ENCODE data around the gene ZNF778. TPM values are rescaled to one million over a fixed set of nuclear protein-coding genes. Genes with fewer than 3 reads are reported as not detected.

Gene ZNF778
- total and polyA plus RNA-seq, 2 of the 13 experiments (the other 11 are each of a cell fraction or from before 2014, with no cell fraction given), result 3.8 to 7.2 TPM

GRCh38 chr16:89200850-89201411 lies 16.6 kb upstream of the ZNF778 start (continued):
- no peak for TF ChIP-seq GLMP (CRISPR knock-in tag; IDR thresholded peaks at IDR 0.05; ENCODE audit: borderline replicate concordance)
- no peak for TF ChIP-seq ZNF772 (CRISPR knock-in tag; IDR thresholded peaks at IDR 0.05)
- TF ChIP-seq, protein P1, sequence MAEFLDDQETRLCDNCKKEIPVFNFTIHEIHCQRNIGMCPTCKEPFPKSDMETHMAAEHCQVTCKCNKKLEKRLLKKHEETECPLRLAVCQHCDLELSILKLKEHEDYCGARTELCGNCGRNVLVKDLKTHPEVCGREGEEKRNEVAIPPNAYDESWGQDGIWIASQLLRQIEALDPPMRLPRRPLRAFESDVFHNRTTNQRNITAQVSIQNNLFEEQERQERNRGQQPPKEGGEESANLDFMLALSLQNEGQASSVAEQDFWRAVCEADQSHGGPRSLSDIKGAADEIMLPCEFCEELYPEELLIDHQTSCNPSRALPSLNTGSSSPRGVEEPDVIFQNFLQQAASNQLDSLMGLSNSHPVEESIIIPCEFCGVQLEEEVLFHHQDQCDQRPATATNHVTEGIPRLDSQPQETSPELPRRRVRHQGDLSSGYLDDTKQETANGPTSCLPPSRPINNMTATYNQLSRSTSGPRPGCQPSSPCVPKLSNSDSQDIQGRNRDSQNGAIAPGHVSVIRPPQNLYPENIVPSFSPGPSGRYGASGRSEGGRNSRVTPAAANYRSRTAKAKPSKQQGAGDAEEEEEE (CRISPR knock-in tag; IDR thresholded peaks at IDR 0.05; ENCODE audit: borderline replicate concordance), result no peak
- no peak for TF ChIP-seq ZNF652 (CRISPR knock-in tag; IDR thresholded peaks at IDR 0.05; ENCODE audit: borderline replicate concordance, low read depth)
- no peak for TF ChIP-seq MTF1 (CRISPR knock-in tag; IDR thresholded peaks at IDR 0.05)
- TF ChIP-seq SAP130 (CRISPR knock-in tag; IDR thresholded peaks at IDR 0.05; ENCODE audit: low read depth), result no peak
- TF ChIP-seq PITX1 (CRISPR knock-in tag; IDR thresholded peaks at IDR 0.05), result no peak
- no peak for TF ChIP-seq ZFP82 (CRISPR knock-in tag; IDR thresholded peaks at IDR 0.05; ENCODE audit: borderline replicate concordance)
- TF ChIP-seq, protein P2, sequence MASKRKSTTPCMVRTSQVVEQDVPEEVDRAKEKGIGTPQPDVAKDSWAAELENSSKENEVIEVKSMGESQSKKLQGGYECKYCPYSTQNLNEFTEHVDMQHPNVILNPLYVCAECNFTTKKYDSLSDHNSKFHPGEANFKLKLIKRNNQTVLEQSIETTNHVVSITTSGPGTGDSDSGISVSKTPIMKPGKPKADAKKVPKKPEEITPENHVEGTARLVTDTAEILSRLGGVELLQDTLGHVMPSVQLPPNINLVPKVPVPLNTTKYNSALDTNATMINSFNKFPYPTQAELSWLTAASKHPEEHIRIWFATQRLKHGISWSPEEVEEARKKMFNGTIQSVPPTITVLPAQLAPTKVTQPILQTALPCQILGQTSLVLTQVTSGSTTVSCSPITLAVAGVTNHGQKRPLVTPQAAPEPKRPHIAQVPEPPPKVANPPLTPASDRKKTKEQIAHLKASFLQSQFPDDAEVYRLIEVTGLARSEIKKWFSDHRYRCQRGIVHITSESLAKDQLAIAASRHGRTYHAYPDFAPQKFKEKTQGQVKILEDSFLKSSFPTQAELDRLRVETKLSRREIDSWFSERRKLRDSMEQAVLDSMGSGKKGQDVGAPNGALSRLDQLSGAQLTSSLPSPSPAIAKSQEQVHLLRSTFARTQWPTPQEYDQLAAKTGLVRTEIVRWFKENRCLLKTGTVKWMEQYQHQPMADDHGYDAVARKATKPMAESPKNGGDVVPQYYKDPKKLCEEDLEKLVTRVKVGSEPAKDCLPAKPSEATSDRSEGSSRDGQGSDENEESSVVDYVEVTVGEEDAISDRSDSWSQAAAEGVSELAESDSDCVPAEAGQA (IDR thresholded peaks at IDR 0.05; ENCODE audit: low read depth), result no peak
- TF ChIP-seq, protein P2 (CRISPR knock-in tag; IDR thresholded peaks at IDR 0.05; ENCODE audit: borderline replicate concordance), result no peak
- TF ChIP-seq, protein P3, sequence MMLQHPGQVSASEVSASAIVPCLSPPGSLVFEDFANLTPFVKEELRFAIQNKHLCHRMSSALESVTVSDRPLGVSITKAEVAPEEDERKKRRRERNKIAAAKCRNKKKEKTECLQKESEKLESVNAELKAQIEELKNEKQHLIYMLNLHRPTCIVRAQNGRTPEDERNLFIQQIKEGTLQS (CRISPR knock-in tag; IDR thresholded peaks at IDR 0.05), result no peak
- no peak for TF ChIP-seq PRDM10 (CRISPR knock-in tag; IDR thresholded peaks at IDR 0.05; ENCODE audit: low read depth)
- no peak for TF ChIP-seq ZFP36L2 (CRISPR knock-in tag; IDR thresholded peaks at IDR 0.05)

All from HepG2 (cell line).